Omental fat pad (tissue), 4 donors: Measurements from ENCODE around the gene ZNFX1. TPM values are rescaled to one million over a fixed set of nuclear protein-coding genes. Genes with fewer than 3 reads are reported as not detected.

Experiments
- ATAC-seq: fragments of 150-250 bp; one replicate; pipeline ENCODE4 v1.9.1; 2016; ENCODE audit warnings: mild to moderate bottlenecking, moderate library complexity; ENCODE audit not compliant: low FRiP score
- DNase-seq: peaks from one replicate; pipeline ENCODE4 v3.0.0-alpha.2; 2019; ENCODE audit warnings: low spot score
- CTCF ChIP-seq, 3 donors: fragments of 450-650 bp; IDR thresholded peaks; one replicate each; pipeline ENCODE4 v1.5.1; 2016 to 2017; ENCODE audit warnings: antibody characterized with exemption in 3 of 3, mild to moderate bottlenecking in 3 of 3, moderate library complexity in 2 of 3
- total RNA-seq, 4 donors: library from RNA; depleted of rRNA; stranded (reverse); fragments of >200 nt; gene quantifications; one replicate each; pipeline ENCODE4 v1.1.0, GENCODE V29; 2016

Gene ZNFX1
- total RNA-seq, 4 donors from 2014 or later = 40.5 to 106 (median 54.8) TPM

- ATAC-seq (no peak), DNase-seq (no peak)
- no peak for TF ChIP-seq CTCF (IDR thresholded peaks at IDR 0.05)
Observed at GRCh38 chr20:49292010-49292409, 14.2 kb upstream of the ZNFX1 start.

GRCh38 chr20:49291200-49291599 is 13.3 kb upstream of the ZNFX1 start:
- no peak for TF ChIP-seq CTCF (IDR thresholded peaks at IDR 0.05)
- ATAC-seq = no peak
- DNase-seq = no peak

- DNase-seq (no peak), ATAC-seq (no peak)
- TF ChIP-seq CTCF (IDR thresholded peaks at IDR 0.05) = no peak
Observed at GRCh38 chr20:49290608-49291191, 12.8 kb upstream of the ZNFX1 start.

- no peak for DNase-seq
- TF ChIP-seq CTCF (IDR thresholded peaks at IDR 0.05) = no peak
- no peak for ATAC-seq
Observed at GRCh38 chr20:49288784-49289696, 11.2 kb upstream of the ZNFX1 start.

- TF ChIP-seq CTCF (IDR thresholded peaks at IDR 0.05) = no peak
- DNase-seq = no peak
- no peak for ATAC-seq
Observed at GRCh38 chr20:49288250-49288751, 10.4 kb upstream of the ZNFX1 start.

- TF ChIP-seq CTCF (IDR thresholded peaks at IDR 0.05) = no peak
Observed at GRCh38 chr20:49287555-49288249, 9.8 kb upstream of the ZNFX1 start.

More at GRCh38 chr20:49287555-49288249, 9.8 kb upstream of the ZNFX1 start:
- ATAC-seq (no peak), DNase-seq (no peak)
